ENCODE results near the gene PABPC1L2A.
A peak's percentile ranks its signal among the peaks of the same experiment; 100 is the strongest.
"Not testable (repeated sequence)": the region's sequence is repeated elsewhere in the genome, so short reads cannot be mapped to it uniquely, and the experiment has no call there.

The PABPC1L2A gene

DNA sequence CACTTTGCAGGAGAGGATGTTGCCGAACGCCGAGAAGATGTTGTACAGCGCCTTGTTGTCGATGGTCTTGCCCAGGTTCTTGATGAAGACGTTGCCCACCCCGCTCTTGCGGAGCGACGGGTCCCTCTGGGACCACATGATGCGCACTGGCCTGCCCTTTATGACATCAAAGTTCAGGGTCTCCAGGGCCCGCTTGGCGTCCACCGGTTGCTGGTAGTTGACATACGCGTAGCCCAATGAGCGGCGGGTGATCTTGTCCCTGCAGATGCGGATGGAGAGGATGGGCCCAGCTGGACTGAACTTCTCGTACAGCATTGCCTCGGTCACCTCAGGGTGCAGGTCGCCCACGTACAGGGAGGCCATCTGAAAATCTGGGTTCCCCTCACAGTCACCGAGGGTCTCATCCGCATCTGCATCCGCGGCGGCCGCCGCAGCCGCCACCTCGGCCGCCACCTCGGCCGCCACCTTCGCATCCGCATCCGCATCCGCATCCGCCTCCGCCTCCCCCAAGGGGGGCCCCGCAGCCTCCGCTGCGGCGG lies at the start of gene PABPC1L2A:
Gene PABPC1L2A, minus strand, starts transcription at position 489 of the 539 bp plus-strand sequence. Its CDS starts 126 bp downstream, at position 363.
- not testable (repeated sequence) for DNase-seq

DNA sequence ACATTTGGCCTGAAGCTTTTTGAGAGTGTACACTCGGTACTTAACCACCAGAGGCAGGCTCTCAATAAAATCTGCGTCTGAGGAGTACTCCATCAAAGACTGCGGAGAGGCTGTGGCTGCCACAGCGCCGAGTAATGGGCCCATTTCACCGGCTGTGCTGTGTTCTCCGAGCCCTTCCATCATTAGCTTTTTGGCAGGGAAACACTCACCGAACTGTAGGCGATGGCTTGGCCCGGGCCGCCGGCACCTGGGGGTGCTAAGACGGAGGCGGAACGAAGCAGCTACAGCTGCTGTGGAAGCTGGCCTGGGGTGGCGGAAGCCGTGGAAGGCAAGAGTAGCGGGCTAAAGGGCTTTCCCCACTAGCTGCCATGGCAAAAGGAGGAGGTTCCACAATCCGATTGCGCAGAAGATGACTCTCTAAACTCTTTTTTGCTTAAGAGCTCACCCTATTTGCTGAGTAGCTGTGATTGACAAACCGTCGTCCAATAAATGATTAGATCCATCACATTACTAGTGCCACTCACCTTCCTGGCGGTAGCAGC lies 48.5 kb upstream of the PABPC1L2A start:
- DNase-seq = peak; percentile 1

DNA sequence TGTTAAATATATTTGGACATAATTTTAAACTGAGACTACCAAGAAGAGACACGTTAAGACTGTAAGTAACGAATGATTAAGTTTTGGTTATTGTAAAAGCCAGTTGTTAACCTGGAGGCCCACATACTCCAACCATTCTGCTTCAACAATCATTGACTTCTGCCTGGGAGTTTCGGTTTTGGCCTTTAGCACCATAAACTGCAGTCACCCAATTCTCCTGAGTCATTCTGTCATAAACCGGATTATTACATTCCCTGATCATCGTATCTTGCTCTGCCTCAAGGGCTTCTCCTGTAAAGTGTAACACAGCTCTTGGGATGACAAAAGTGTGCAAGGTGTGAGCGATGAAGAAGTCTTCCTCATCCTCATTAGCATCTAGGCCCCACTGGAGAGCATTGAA lies 46.9 kb upstream of the PABPC1L2A start:
- DNase-seq = no peak

DNA sequence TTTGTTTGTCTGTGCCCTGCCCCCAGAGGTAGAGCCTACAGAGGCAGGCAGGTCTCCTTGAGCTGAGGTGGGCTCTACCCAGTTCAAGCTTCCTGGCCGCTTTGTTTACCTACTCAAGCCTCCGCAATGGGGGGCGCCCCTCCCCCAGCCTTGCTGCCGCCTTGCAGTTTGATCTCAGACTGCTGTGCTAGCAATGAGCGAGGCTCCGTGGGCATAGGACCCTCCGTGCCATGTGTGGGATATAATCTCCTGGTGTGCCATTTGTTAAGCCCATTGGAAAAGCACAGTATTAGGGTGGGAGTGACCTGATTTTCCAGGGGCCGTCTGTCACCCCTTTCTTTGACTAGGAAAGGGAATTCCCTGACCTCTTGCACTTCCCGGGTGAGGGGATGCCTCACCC lies 20.2 kb upstream of the PABPC1L2A start:
- not testable (repeated sequence) for DNase-seq

DNA sequence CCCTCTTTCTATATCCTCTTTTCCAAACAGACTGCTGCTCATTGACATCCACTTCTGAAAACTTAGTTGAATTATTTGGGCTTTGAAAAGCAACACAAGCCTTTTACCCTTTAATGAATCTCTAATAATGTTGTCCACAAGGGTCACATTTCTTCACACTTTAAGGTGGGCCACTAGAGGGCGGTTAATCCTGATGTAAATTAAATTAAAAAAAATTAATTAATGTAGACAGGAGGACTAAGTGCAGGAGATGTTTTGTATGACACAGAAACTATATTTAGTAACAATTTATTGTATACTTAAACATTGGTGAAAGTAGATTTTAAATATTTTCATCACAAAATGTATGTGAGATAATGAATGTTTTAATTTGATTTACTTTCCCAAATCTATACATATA lies 7.5 kb upstream of the PABPC1L2A start:
- peak; percentile 7 for DNase-seq

DNA sequence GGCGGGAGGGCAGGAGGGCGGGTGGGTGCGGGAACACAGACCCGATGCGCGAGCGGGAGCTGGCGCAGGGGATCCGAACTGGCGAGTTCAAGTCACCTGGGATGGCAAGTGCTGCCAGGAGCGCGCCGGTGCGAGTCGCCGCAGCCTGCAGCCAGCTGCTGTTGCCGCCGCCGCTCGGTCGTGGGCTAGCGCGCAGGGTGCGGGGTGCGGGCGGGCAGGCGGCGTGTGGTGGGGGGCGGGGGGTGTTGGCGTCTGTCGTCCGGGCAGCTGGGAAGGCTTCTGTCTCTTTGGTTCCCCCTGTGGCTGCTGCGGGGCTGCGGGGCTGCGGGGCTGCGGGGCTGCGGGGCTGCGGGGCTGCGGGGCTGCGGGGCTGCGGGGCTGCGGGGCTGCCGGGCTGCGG lies 572 bp upstream of the PABPC1L2A start:
- not testable (repeated sequence) for DNase-seq

DNA sequence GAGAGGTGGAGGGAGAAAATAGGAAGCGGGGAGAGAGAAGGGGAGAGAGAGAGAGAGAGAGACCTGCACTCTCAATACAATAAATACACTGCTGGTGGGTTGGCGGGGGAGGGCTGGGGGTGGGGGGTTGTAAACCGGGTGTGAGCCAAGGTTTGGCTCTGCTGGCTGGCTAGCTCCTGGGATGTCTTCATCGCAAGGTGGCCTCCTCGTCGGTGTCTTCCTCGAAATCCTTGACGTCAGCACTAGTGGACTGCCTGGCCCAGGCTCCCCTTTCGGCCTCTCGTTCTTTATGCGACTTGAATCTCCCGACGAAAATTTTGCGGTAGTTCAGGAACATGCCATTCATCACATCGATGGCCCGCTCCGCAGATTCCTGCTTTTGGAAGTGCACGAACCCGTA lies 715 bp downstream of the PABPC1L2A start:
- DNase-seq = not testable (repeated sequence)

DNA sequence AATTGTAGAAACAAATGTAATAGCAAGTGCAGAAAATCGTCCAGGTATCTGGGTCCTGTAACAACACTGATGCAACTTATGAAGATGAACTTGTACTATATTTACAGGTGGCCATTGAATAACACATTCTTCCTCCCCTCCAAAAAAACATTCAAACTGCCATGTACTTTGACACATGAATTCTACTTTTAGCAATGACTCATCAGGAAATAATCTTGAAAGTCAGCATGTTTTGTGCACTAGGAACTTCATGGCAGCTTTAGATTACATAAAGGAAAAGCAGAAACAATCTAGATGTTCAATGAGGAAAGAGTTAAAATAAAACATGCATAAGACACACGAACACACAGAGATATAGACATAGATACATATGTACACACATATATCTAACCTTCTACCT lies 2.5 kb downstream of the PABPC1L2A start:
- DNase-seq = no peak

DNA sequence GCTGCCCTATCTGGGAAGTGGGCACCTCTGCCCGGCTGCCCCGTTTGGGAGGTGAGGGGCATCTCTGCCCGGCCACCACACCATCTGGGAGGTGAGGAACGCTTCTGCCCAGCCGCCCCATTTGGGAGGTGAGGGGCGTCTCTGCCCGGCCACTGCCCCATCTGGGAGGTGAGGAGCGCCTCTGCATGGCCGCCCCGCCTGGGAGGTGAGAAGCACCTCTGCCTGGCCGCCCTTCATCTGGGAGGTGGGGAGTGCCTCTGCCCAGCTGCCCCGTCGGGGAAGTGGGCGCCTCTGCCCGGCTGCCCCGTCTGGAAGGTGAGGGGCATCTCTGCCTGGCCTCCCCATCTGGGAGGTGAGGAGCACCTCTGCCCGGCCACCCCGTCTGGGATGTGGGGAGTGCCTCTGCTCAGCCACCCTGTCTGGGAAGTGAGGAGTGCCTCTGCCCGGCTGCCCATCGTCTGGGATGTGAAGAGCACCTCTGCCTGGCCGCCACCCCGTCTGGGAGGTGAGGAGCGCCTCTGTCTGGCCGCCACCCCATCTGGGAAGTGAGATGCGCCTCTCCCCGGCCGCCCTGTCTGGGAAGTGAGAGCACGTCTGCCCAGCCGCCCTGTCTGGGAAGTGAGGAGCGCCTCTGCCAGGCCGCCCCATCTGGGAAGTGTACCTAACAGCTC lies 9.8 kb downstream of the PABPC1L2A start:
- no peak for DNase-seq

DNA sequence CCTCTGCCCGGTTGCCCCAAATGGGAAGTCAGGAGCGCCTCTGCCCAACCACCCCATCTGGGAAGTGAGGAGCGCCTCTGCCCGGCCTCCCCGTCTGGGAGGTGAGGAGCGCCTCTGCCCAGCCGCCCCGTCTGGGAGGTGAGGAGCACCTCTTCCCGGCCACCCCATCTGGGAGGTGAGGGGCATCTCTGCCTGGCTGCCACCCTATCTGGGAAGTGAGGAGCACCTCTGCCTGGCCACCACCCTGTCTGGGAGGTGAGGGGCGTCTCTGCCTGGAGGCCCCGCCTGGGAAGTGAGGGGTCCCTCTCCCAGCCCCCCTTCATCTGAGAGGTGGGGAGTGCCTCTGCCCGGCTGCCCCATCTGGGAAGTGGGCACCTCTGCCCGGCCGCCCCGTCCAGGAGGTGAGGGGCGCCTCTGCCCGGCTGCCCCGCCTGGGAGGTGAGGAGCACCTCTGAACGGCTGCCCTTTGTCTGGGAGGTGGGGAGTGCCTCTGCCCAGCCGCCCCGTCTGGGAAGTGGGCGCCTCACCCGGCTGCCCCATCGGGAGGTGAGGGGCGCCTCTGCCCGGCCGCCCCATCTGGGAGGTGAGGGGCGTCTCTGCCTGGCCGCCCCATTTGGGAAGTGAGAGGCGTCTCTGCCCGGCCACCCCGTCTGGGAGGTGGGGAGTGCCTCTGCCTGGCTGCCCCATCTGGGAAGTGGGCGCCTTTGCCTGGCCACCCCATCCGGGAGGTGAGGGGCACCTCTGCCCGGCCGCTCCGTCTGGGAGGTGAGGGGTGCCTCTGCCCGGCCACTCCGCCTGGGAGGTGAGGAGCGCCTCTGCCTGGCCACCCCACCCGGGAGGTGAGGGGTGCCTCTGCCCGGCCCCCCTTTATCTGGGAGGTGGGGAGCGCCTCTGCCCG lies 10.6 kb downstream of the PABPC1L2A start:
- DNase-seq = no peak

DNA sequence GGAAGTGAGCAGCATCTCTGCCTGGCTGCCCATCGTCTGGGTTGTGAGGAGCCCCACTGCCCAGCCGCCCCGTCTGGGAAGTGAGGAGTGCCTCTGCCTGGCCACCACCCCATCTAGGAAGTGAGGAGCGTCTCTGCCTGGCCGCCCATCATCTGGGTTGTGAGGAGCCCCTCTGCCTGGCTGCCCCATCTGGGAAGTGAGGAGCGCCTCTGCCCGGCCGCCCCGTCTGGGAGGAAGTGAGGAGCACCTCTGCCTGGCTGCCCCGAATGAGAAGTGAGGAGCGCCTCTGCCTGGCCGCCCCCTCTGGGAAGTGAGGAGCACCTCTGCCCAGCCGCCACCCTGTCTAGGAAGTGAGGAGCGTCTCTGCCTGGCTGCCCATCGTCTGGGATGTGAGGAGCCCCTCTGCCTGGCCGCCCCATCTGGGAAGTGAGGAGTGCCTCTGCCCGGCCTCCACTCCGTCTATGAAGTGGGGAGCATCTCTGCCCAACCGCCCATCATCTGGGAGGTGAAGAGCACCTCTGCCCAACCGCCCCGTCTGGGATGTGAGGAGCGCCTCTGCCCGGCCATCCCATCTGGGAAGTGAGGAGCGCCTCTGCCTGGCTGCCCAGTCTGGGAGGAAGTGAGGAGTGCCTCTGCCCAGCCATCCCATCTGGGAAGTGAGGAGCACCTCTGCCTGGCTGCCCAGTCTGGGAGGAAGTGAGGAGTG lies 11.4 kb downstream of the PABPC1L2A start:
- not testable (repeated sequence) for DNase-seq

DNA sequence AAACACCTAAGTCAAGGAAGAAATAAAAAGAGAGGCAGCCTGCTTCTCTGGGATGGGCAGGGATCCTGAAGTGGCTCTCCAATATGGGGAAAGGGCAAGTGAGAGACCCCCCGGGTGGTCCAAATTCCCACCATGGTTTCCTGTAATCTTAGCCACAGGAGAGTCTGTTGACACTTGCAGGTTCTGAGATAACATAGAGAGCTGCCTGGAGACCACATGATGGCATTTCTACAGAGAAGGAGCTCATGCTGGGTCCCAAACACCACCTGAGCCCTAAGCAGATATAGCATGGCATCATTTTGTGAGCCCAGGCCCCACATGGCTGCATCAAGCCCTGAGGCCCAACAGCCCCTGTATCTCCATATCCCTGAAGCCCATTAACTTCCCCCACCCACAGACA lies 50.4 kb downstream of the PABPC1L2A start:
- DNase-seq = no peak
